HG02938 (cell line): ENCODE measurements around the gene NAA20.

Experiments used
- ATAC-seq: cut with Tn5 transposase; IDR thresholded peaks from one replicate; pipeline ENCODE4 v1.9.1; 2021; ENCODE audit warnings: mild to moderate bottlenecking, moderate library complexity; ENCODE audit not compliant: unreplicated experiment

NAA20 gene

GRCh38 chr20:20017001-20017843 is at the start of gene NAA20:
NAA20 (plus strand) TSS chr20:20017362; CDS start chr20:20017397, 35 bp downstream.
- ATAC-seq, result peak; percentile 93

DNA sequence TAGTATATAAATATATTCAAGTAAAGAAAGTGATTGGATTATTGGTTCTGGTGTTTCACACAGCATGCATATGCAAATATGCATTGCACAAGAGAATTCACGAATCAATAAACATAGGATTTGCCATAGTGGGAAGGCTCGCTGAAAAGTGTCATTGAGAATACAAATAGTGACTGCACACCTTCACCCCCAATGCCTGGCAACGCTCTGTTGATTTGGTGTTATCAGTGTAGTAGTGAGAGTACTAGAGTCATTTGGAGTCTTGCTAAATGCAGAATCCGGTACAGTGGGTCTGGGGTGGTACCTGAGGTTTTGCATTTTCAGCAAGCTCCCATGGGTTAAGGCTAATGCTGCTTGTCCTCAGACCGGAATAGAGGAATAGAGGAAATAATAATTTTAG is 49.7 kb upstream of the NAA20 start:
- no peak for ATAC-seq

DNA sequence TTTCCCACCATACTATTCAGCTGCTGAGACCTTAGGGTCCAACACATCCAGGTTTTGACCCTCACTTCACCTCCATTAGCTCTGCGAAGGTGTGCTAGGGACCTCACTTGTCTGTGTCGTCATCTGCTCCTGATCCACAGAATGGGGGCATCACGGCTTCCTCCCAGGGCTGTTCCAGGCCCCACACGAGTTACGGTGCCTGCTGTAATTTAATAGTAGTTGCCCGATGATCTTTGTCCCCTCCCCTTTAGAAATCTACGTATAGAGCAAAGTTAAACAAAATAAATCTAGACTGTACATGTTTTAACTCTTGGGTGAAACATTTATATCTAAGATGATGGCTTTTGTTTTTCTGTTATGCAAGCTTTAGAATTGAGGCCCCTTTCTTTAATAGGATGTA is 49.1 kb upstream of the NAA20 start:
- ATAC-seq, result no peak

GRCh38 chr20:19968466-19969073 is 48.6 kb upstream of the NAA20 start:
- ATAC-seq, result no peak

- no peak for ATAC-seq
Measured at GRCh38 chr20:19969106-19969505, 48.1 kb upstream of the NAA20 start.

GRCh38 chr20:19969507-19970255 is 47.5 kb upstream of the NAA20 start:
- no peak for ATAC-seq

DNA sequence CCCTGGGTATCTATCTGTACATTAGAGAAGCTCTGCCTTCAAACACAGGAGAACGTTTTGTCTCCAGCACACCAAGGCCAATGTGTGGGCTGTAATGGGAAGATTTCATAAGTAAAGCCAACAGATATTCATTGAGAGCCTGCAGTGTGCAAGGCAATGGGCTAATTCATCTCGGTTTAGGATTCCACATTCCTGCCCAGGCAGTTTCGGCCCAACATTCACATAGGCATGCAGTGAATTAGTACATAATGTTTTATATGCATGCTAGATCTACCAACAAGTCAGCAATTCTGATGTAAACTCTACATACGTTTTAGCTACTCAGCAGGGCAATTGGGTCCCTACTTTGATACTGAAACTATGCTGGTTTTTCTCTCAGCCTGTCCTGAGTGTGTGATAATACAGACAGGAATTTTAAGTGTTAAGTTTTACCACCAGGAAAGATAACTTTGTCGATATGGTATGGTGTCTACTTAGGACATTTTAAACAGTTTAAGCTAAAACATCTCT is 46.9 kb upstream of the NAA20 start:
- ATAC-seq, result no peak

GRCh38 chr20:19971116-19971515 is 46.0 kb upstream of the NAA20 start:
- ATAC-seq, result no peak

DNA sequence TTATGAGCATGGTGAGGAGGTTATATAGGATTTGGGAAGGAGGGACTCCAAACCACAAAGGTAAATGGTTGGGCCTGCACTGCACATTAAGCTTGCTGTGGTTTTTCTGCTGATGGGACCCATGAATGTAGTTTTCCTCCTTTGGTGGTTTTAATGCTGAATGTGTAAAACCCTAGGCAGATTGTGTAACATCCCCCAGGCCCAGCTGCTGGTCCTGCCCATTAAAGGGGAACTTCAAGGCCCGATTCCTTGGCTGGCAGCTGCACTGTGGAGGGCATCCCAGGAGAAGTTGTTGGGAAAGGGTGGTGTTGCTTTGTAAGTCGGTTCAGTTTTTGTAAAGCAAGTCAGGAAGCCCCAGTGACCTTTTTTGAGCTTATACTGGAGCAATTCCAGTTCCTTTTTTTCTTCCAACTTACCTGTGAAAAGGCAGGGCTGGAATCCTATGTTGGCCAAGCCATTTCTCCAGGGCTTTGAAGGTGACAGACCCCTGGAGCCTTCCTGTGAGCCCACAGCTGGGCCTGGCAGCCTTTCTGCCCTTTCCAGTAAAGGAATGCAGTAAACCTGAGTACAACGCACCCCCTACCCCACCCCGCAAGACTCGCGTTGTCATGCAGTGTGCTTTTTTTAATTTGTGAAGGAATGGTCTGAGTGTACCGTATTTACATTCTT is 43.1 kb upstream of the NAA20 start:
- ATAC-seq, result no peak

- no peak for ATAC-seq
Measured at GRCh38 chr20:19974630-19975435, 42.3 kb upstream of the NAA20 start.

GRCh38 chr20:19975436-19975799 is 41.7 kb upstream of the NAA20 start:
- no peak for ATAC-seq

DNA sequence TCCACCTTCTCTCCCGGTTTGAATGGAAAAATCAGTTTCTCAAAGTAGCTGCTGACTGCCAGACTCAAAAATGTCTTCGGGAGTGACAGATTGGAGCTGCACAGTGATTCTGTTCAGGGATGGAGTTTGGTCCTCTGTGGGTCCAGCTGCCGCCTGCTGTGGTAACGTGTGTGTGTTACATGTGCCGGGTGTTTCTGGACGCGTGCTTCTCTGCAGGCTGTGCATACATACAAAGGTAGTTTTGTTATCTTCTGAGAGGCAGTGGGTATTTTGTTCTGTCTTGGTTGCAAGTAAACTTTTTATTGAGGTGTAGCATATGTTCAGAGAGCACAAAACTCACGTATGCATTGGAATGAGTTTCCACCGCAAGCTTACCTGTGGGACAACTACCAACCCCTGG is 41.3 kb upstream of the NAA20 start:
- no peak for ATAC-seq

- no peak for ATAC-seq
Measured at GRCh38 chr20:19976595-19977372, 40.4 kb upstream of the NAA20 start.

DNA sequence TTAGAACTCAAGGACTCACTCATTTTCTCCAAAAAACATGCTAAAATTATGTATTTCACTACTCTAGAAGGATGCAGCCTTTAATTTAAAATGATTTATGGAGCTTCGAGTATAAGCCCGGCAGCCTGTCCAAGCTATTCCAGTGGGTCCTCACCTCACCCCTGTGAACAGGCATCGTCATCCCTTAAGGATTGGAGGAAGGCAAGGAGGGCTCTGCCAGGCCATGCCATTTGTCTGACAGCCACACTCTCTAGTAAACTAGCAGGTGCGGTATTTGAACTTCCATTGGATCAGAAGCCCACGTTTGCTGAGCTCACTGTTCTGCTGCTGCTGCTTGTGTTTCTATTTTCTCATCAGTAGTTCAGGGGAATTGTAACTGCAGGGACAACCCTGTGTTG is 39.8 kb upstream of the NAA20 start:
- no peak for ATAC-seq

- ATAC-seq, result no peak
Measured at GRCh38 chr20:19978511-19979210, 38.5 kb upstream of the NAA20 start.

DNA sequence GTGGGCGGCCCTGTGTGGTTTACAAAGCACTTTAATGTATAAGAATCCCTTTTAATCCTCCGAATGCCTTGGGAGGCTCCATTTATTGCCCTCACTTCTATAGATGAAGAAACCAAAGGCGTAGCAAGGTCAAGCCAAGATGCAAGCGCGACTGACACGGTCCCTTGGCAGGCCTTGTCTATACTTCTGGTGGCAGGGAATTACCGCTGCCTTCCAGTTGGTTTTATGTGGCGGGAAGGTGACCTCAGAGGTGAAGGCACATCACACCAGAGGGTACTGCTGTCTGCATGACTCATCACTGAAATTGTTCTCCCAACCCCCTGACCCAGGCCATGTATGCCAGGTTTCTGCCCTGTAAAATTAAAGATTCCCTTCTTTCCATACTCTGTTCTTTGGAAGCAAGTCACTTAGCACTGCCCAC is 36.1 kb upstream of the NAA20 start:
- no peak for ATAC-seq

GRCh38 chr20:19986419-19986818 is 30.7 kb upstream of the NAA20 start:
- ATAC-seq, result no peak

GRCh38 chr20:19987046-19987445 is 30.1 kb upstream of the NAA20 start:
- no peak for ATAC-seq

GRCh38 chr20:19990850-19991249 is 26.3 kb upstream of the NAA20 start:
- ATAC-seq, result no peak
